ENCODE measurements around the gene FAM200A.
A peak's percentile ranks its signal among the peaks of the same experiment; 100 is the strongest.
"Not testable (repeated sequence)": the region's sequence is repeated elsewhere in the genome, so short reads cannot be mapped to it uniquely, and the experiment has no call there.

FAM200A gene

GRCh38 chr7:99559175-99559915 is 7.4 kb upstream of the FAM200A start:
- no peak for DNase-seq (ENCODE audit: low read depth)

- DNase-seq (ENCODE audit: low read depth), result peak; percentile 85
Measured at GRCh38 chr7:99558306-99559174, 6.6 kb upstream of the FAM200A start, which contains the start of gene ZNF655. ZNF655 (plus strand) TSS chr7:99558642; CDS start chr7:99560560, 1,918 bp downstream.

- no peak for DNase-seq (ENCODE audit: low read depth)
Measured at GRCh38 chr7:99557940-99558305, 6.0 kb upstream of the FAM200A start.

GRCh38 chr7:99557196-99557607 is 5.3 kb upstream of the FAM200A start:
- DNase-seq (ENCODE audit: low read depth), result no peak

GRCh38 chr7:99554939-99555338 is 3.0 kb upstream of the FAM200A start:
- no peak for DNase-seq (ENCODE audit: low read depth)

GRCh38 chr7:99553039-99553438 is 1.1 kb upstream of the FAM200A start:
- DNase-seq (ENCODE audit: low read depth), result no peak

GRCh38 chr7:99551334-99551733 is 580 bp downstream of the FAM200A start:
- DNase-seq (ENCODE audit: low read depth), result no peak

- DNase-seq (ENCODE audit: low read depth), result not testable (repeated sequence)
Measured at GRCh38 chr7:99549545-99549944, 2.4 kb downstream of the FAM200A start.

- not testable (repeated sequence) for DNase-seq (ENCODE audit: low read depth)
Measured at GRCh38 chr7:99545308-99545707, 6.6 kb downstream of the FAM200A start.

GRCh38 chr7:99543916-99544315 is 8.0 kb downstream of the FAM200A start:
- DNase-seq (ENCODE audit: low read depth), result no peak

- DNase-seq (ENCODE audit: low read depth), result no peak
Measured at GRCh38 chr7:99543081-99543671, 8.7 kb downstream of the FAM200A start.

GRCh38 chr7:99541212-99541611 is 10.7 kb downstream of the FAM200A start:
- no peak for DNase-seq (ENCODE audit: low read depth)

- DNase-seq (ENCODE audit: low read depth), result no peak
Measured at GRCh38 chr7:99540542-99540941, 11.4 kb downstream of the FAM200A start.

GRCh38 chr7:99539213-99539811 is 12.6 kb downstream of the FAM200A start:
- DNase-seq (ENCODE audit: low read depth), result no peak

GRCh38 chr7:99535667-99536066 is 16.2 kb downstream of the FAM200A start:
- no peak for DNase-seq (ENCODE audit: low read depth)

- no peak for DNase-seq (ENCODE audit: low read depth)
Measured at GRCh38 chr7:99531354-99531765, 20.6 kb downstream of the FAM200A start.

- no peak for DNase-seq (ENCODE audit: low read depth)
Measured at GRCh38 chr7:99525713-99526440, 26.0 kb downstream of the FAM200A start.

GRCh38 chr7:99521399-99521798 is 30.5 kb downstream of the FAM200A start:
- DNase-seq (ENCODE audit: low read depth), result no peak

- no peak for DNase-seq (ENCODE audit: low read depth)
Measured at GRCh38 chr7:99514050-99514449, 37.9 kb downstream of the FAM200A start.

- no peak for DNase-seq (ENCODE audit: low read depth)
Measured at GRCh38 chr7:99505324-99505662, 46.6 kb downstream of the FAM200A start.

GRCh38 chr7:99504603-99505323 is 47.2 kb downstream of the FAM200A start, which contains the start of gene ZKSCAN5:
ZKSCAN5 (plus strand) TSS chr7:99504662; CDS start chr7:99506045, 1,383 bp downstream.
- peak; percentile 93 for DNase-seq (ENCODE audit: low read depth)
